ENCODE measurements around the gene NEK10. TPM values are rescaled to one million over a fixed set of nuclear protein-coding genes. Genes with fewer than 3 reads are reported as not detected.
"Not testable (repeated sequence)": the region's sequence is repeated elsewhere in the genome, so short reads cannot be mapped to it uniquely, and the experiment has no call there.

NEK10 gene
- polyA plus RNA-seq, 5 donors = 2.8 to 9.1 (median 6.2) TPM

DNA sequence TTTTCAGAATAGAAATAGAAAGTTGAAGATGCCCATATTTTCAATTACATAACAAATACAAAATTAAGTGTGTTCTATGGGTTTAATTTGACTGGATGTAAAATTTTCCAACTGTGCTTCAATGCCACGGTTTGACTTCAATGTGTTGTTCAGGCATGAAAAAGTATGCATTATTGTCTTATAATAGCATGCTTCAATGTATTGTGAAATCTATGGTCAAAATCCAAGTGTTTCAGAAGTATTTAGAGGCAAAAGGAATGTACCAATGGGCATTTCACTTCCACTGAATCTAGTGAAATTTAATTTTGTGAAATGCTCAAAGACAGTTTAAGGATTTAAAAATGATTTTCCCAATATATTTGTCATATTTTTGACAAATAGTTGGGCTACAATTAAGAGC, 16.0 kb downstream of the NEK10 start:
- DNase-seq = no peak

DNA sequence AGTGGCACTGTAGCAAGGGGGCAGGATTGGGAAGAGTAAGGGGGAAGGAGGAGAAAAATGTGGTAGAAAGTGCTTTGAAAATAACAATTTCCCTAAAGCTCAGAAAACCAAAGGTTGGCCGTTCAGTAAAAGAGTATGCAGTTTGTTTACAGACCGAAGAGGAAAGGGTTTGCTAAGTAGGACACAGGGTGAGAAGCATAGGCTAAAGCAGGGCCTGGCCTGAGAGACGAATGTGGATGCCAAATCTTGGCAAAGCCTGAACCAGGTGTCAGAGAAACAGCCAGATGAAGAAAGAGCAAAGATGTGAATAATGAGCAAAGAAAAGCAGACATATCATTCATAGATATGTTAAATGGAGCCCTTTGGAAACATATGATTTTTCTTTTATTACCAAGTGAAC, 17.1 kb downstream of the NEK10 start:
- DNase-seq = no peak

DNA sequence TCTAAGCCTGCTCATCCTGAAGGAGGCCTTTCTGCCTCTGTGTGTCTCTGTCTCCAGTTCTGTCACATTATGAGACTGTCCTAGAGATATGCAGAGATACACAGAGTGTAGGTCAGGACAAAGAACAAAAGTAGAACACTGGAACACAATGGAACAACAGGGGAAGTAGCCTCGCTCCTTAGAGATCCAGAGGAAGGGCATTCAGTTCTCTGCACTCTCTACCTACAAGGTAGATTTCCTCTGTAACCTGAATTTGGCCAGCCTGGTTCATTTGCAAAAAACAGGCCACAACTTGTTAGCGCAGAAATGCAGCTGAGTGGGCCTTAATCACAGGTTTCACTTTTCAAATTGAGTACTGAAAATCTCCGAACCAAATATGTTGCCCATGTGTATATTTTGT, 19.4 kb downstream of the NEK10 start:
- no peak for DNase-seq

GRCh38 chr3:27345959-27346865, 23.0 kb downstream of the NEK10 start:
- no peak for DNase-seq

- DNase-seq = no peak
Measured at GRCh38 chr3:27345493-27345892, 23.7 kb downstream of the NEK10 start.

DNA sequence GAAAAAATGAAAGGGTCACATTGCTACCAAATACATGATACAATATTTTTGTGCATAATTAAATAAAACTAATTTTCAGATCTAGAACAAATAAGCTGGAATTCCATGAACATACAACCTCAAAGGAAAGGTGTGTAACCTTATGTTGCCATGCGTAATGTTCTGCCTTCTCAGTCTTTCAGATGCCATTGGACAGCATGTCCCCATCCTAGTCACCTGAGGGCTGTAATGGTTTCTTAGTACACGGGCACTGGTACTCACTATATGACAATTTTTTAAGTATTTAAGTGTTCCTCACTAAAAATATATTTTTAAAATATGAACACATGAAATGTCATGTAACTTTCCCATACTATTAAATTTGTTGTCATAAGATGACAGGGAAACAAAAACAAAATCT, 24.1 kb downstream of the NEK10 start:
- no peak for DNase-seq

- no peak for DNase-seq
Measured at GRCh38 chr3:27344192-27344591, 25.0 kb downstream of the NEK10 start.

DNA sequence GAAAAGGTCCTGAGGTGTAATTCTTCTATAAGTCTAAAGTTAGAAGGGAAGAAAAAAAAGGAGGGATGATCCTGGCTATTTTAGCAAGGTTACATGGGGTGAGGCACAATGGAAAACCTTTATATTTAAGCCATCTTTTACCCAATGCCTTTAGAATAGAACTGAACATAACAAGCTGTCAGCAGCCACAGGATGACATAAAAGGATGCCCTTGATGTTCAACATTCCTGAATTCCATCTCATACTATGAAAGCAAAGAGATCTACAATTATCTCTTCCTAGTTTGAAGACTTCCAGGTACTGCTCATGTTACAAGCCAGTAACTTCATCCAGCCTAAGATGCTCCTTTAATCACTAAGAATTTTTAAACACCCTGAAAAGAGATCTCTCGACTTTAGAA, 26.9 kb downstream of the NEK10 start:
- DNase-seq = no peak

- DNase-seq = no peak
Measured at GRCh38 chr3:27340534-27340933, 28.6 kb downstream of the NEK10 start.

DNA sequence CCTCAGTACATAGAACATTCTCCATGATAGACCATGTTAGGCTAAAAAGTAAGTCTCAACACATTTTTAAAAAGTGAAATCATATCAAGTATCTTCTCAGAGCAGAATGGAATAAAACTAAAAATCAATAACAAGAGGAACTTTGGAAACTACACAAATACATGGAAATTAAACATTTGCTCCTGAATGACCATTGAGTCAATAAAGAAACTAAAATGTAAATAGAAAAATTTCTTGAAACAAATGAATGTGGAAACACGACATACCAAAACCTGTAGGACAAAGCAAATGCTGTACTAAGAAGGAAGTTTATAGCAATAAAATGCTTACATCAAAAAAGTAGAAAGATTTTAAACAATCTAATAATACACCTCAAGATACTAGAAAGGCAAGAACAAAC, 33.6 kb downstream of the NEK10 start:
- no peak for DNase-seq

DNA sequence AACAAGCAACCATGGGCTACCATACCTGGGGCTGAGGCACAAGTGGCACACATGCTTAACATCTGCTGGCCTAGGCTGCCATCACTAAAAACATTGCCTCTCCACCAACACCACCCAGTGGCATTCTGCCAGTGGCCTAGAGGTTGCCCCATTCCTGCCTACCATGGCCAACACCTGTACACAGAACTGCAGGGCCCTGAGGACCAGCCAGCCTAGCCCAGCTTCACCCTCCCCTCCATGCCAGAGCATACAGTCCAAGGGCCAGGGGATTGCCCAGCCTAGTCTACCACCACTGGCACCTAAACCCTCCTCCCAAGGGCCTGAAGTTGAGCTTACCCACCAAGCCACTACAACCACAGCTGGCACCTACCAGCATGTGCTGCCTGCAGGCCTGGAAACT, 35.3 kb downstream of the NEK10 start:
- DNase-seq = no peak

GRCh38 chr3:27328982-27329762, 40.0 kb downstream of the NEK10 start:
- not testable (repeated sequence) for DNase-seq

- DNase-seq = peak; percentile 53 to 62
Measured at GRCh38 chr3:27326629-27327545, 42.3 kb downstream of the NEK10 start.

GRCh38 chr3:27326202-27326601, 43.0 kb downstream of the NEK10 start:
- no peak for DNase-seq

DNA sequence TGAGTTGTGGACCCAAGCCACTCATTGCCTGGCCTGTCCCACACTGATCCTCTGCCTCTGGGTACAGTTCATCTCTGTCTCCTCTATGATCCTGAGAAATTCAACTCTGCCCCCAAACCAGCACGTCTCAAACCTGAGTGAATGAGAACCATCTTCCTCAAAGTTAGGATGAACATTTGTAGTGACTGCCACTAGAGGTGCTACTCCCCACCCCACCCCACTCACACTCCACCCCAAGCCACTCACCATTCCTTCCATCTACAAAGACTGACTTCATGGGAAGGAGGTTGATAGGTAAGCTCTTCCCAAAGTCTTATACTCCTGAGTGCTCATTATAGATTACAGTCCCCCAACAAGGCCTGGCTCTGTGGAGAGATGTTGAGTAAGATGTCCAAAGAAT, 43.8 kb downstream of the NEK10 start:
- DNase-seq = no peak

- no peak for DNase-seq
Measured at GRCh38 chr3:27324686-27325085, 44.5 kb downstream of the NEK10 start.

- DNase-seq = no peak
Measured at GRCh38 chr3:27323087-27323570, 46.1 kb downstream of the NEK10 start.

DNA sequence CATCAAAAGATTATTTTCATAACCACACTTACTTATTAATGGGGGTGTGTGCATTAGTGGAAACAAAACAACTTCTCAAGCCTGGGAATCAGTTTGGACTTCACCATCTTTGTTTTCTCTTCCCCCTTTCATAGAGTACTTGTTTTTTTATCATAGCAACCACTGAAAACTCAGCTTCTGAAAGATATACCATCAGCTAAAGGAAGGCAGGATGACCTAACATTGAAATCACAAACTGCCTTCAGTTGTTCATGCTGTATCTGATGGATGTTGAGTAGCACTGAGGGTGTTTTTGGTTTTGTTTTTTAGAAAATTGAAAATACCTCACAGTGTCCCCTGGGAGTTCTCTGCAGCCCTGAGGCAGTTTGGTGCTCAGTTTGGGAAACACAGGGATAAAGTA, 46.5 kb downstream of the NEK10 start:
- no peak for DNase-seq

- DNase-seq = peak; percentile 53 to 56
Measured at GRCh38 chr3:27319847-27320526, 49.2 kb downstream of the NEK10 start.

DNA sequence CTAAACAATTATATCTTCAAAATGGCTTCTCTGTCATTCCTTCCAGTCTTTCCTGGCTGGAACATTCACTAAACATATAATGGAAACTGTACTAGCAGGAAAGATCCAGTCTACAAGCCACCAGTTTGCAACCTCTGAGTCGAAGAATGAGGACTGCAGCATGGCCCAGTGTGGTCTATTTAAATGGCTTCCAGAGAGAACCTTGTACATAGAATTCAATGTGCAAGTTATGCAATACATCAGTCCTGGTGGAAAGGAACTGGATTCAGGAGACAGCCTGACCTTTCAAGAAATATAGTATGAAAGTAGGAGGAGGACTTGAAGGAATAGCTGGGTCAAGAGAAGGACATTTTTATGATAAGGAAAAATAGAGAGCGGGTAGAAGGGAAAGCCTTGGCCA, 49.9 kb downstream of the NEK10 start:
- no peak for DNase-seq

DNA sequence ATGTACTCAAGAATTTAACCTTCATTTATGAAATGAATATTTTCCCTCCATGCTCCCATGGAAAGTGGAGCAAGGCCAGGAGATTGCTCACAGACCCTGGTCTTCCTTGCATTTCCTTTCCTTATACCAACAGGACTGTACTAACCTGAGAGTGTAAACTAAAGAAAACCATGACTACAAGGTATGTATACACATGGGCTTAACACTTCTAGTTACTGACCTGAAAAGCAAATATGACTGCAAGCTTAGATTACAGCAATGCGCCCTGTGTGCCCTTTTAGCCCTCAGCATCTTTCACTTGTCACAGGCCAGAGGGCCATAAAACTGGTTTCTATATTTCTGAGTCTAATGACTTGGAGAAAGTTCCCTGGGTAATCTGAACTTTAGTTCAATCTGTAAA, 52.1 kb downstream of the NEK10 start:
- DNase-seq = no peak

All from right lung (tissue), 5 donors.